Stimulated activated CD4-positive, alpha-beta T cell treated with anti-CD3 and anti-CD28 coated beads, TNF-alpha, amount 100 ng/mL, for 24 hours (primary cell): ENCODE measurements around the gene SALL4.
A peak's percentile ranks its signal among the peaks of the same experiment; 100 is the strongest.
"Not testable (repeated sequence)": the region's sequence is repeated elsewhere in the genome, so short reads cannot be mapped to it uniquely, and the experiment has no call there.

Experiments used
- DNase-seq, 3 experiments: peaks; one replicate each; pipeline ENCODE4 v3.0.0-alpha.2; 2020; ENCODE audit warnings: low read depth in 3 of 3

SALL4 gene

DNA sequence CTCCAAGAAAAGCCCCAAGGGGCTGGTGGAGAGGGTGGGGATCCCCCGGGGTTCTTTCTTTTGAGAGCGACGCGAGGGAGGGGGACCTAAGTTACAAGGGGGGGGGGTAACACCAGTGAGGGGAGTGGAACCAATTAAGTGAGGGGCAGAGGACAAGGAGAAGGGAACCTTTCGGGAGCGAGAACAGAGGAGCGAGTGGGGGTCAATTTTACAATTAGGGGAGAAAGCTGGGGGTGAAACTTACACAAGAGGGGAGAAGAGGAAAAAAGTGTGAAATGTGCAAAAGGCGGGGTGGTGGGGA, 548 bp downstream of the SALL4 start:
- no peak for DNase-seq

DNA sequence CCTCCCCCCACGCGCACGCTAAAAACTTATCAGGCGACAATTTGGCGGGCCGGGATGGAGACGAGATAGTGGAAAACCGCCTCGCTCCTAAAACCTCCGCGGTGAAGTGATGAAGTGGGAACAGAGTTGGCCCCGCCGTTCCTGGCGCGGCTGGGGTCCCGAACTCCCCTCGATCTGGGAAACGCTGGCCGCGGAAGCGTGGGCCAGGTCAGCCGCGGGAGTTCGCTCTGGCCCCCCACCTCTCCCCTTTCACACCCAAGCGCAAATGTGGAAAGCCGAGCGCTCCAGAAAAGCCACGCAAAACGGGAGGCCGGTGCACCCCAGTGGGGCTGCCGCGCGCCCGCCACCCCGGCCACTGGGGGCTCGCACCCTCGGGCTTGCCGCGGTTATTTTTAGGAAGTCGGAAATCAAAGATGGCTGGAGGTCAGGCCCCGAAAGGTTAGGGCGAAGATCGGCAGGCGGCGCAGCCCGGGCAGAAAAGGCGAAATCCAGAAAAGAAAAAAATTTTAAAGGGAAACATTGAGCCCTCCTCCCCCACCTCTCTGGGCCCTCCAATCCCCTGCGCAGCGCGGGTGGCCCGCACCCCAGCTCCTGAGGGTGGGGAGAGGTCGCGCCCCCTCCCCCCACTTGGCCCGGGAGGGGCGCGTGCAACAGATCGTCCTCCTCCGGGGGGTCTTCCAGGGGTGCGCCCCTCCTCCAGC, 1.0 kb downstream of the SALL4 start:
- DNase-seq: no peak

DNA sequence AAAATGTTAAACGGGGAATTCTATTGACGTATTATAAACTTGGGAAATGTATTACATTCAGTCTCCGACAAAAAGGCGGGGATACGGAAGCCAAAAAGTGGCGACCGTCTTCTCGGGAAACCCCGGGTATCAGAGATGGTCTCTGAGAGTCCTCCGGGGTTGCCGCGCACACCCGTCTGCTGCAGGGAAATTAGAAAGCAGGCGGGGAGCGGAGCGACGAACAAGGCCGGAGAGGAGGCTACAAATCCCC, 1.5 kb downstream of the SALL4 start:
- DNase-seq: no peak

DNA sequence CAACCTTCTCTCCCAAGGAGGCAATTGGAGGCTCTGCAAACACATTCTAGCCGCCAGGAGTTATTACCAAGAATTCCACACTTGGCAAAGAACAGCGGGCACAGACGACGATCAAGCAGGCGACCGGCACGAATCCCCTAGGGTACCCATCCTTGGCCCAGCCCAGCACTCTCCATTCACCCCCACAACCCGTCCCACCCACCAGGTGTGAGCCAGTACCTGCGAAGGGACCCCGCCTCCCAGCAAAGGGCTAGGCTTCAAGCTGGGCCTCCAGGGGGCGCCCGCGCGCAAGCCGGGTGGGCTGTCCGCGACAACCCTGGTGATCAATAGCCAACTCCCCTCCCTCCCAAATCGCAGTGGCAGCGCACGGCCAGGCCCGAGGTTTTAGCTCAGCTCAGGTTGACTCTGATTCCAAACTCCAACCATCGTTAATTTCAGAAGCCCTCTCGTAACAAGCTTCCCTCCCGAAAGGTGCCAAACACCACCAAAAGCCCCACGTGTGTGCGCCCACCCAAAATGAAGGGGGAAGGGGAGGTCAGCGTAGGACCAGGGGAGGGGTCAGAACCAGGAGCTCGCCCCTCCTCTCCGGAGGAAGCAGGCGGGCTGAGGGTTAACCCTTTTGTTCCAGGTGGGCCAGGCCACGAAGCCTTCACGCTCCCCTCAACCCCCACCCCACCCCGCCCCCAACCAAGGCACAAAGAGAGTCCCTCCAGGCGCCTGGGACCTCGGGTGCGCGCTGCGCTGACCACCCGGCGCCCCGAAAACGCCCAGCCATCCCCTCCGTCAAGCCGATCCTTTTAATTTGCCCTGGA, 2.1 kb downstream of the SALL4 start:
- peak; percentile 10 to 63 (median 38) for DNase-seq

DNA sequence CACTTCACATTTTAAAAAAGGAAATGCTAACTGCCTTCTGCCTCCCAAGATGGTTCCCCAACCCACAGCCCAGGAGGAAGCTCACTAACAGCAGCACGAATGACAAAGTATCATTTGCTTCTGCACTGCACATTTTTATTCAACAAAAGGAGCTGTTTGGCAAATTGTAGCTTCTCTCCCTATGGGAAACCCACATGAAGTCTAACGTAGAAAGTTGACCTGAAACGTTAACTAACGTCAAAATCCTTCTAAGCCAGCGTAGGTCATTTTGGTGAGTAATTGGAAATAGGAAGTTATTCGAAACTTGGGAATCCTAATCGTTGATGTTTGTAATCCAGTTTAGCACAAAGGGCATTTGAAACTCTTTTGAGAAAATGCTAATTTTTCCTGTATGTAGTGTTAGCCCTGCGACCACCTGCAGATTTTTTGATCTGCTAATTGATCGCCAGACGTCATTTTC, 2.9 kb downstream of the SALL4 start:
- DNase-seq: no peak

DNA sequence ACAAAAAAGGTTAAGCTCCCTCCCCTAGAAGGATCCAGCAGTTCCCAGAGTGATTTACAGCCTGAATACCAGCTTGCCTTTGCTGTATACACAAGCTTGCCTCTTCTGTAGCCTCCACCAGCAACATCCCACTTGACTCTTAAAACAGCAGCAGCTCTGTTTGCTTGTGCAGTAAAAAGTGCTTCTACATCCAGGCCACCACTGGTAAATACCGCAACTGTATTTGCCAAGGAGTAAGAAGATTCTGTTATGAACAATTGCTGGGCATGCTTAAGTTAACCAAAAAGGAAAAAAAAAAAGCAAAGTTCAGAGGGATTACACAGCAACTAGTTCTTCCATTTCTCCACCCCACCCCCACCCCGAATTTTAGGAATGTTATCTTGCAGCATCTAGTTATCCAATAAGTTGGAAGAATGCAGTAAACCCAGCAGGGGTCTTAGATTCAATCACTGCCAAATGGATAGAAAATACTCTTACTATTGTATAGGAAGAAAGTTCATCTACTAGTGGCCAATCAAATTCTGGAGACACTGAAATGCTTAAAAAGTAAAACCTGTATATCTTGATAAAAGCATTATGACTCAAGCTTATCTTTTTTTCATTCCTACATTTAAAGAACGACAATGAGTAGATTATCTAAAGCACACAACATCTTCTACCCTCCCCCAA, 4.8 kb downstream of the SALL4 start:
- DNase-seq: no peak

DNA sequence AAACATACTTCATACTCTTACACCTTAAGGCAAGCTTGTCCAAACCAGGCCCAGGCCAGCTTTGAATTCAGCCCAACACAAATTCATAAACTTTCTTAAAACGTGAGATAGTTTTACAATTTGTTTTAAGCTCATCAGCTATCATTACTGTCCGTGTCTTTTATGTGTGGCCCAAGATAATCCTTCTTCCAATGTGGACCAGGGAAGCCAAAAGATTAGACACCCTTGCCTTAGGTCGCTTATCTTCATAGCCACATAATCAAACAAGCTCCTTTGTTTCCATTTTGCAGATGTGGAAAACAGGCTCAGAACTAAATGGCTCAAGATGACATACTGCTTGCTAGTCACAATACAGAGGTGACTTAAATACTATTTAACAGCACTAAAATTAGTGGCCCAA, 6.0 kb downstream of the SALL4 start:
- DNase-seq: no peak

DNA sequence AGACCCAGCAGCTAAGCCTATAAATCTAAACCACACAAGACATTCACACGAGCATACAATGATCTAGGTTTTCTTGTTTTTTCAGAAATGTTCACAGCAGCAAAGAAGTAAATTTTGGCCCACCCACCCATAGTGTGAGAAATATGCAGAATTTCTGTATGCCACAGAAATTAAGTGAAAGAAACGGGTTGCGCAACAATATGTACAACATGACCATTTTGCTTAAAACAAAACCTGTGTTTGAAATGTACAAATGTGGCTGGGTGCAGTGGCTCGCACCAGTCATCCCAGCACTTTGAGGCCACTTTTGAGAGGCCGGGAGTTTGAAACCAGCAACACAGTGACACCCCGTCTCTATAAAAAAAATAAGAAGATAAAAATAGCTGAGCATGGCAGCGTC, 9.4 kb downstream of the SALL4 start:
- DNase-seq: no peak

DNA sequence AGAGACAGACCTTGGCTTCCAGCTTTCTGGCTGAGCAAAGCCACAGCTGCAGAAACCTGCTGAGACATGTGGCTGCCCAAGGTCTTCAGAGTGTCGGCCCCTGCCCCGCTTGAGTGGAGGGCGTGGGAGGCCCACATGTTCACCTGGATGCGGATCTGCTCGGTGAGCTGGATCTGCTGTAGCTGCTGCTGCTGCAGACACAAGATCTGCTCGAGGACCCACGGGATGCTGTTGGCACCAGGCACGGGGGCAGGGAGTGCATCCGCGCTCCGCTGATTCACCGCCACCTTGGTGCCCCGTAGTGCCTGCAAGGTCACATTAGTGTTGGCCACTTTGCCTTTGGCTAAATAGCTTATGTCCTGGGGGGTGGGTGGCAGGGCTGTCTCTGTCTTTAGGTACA, 10.7 kb downstream of the SALL4 start:
- DNase-seq: no peak

DNA sequence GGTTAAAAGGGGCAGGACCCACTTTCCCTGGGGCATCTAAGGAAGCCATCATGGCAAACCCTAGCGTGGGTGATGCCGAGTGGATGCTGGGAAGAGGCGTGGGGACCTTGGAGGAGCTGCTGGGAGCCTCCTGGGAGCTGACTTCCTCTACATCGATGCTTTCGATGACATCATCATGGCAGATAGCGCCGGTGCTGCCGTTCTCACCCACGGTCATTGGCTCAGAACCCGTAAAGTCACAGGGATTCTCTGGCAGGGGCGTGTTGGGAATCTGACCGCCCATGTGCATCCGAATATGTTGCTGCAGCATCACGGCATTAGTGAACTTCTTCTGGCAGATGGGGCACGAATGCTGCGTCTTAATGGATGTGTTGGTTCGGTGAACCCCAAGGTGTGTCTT, 12.1 kb downstream of the SALL4 start:
- no peak for DNase-seq

DNA sequence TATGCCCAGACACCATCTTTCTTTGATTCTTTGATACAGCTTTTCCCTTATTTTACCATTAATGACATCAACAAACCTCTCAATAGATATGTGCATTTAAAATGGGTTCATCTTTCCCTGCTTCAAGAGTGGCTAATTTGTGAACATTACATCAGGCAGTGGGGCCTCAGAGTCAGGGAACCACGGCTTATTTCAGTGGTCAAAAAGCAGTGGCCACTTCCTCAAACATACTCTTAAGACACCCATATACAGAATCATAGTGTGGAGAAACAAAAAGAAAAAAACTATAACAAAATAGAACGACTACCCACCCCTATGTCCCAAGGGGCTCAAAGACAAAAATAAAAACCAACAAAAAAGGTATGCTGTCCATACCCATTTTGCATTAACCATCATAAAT, 12.9 kb downstream of the SALL4 start:
- DNase-seq: no peak

DNA sequence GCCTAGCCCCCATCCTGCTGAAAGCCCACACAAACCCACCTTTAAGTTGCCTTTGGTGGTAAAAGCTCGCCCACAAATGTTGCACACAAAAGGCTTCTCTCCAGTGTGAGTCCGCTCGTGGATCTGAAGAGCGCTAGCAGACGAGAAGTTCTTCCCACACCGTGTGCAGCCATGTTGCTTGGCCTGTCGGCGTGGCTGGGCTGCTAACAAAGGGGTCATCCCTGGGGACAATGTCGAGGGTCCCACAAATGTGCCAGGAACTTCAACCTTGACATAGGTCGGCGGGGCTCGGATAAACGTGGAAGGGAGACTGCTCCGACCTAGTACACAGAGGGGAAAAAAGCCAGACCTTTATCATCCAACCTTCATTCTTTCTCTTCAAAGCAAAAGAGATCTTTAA, 13.5 kb downstream of the SALL4 start:
- no peak for DNase-seq

DNA sequence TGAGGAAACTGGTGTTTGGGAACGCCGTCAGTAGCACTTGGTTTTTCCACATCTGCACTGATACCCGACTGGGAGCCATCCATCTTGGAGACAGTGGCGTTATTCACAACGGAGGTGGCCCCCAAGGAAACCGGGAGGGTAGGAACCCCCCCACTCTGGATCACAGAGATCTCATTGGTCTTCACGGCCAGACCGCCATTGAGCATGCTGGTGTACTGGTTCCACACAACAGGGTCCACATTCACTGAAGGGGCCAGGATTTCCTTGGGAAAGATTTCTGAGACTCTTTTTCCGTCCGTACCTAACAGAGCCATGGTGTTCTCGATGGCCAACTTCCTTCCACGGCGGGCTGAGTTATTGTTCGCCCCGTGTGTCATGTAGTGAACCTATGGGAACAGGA, 18.0 kb downstream of the SALL4 start:
- DNase-seq: no peak

DNA sequence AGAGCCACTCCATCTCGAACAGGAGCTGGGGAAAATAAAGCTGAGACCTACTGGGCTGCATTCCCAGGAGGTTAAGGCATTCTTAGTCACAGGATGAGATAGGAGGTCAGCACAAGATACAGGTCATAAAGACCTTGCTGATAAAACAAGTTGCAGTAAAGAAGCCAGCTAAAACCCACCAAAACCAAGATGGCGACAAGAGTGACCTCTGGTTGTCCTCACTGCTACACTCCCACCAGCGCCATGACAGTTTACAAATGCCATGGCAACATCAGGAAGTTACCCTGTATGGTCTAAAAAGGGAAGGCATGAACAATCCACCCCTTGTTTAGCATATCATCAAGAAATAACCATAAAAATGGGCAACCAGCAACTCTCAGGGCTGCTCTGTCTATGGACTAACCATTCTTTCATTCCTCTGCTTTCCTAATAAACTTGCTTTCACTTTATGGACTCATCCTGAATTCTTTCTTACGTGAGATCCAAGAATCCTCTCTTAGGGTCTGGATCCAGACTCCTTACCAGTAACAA, 24.0 kb downstream of the SALL4 start:
- DNase-seq: not testable (repeated sequence)

DNA sequence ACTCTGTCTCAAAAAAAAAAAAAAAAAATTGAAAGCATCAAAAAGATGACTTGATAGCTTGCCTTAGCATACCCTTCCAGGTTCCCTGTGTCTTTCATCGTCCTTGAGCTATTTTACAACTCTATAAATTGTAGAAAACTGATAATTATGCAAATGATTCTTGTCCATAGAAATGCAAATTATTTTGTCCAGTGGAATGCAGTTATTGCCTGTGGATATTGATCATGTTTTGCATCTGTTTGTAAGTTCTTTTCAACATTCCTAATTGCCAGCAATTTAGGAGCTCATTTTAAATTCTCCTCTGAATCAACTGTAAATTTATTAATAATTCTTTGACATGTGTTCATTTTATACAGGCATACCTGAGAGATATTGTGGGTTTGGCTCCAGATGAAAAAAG, 27.1 kb downstream of the SALL4 start:
- DNase-seq: no peak

DNA sequence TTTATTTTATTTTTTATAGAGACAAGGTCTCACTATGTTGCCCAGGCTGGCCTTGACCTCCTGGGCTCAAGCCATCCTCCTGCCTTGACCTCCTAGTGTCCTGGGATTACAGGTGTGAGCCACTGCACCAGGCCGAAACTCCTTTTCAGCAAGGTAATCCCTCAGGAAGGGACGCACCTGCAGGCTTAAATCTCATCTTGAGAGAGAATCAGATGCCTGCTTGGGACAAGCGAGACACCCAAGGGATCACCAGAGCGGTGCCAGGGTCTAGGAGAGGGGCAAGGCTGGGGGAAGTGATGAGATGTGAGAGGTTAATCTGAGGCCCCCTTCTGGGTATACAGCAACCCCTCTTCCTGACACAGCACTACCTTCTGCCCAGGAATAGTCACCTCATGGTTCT, 30.1 kb downstream of the SALL4 start:
- DNase-seq: no peak

DNA sequence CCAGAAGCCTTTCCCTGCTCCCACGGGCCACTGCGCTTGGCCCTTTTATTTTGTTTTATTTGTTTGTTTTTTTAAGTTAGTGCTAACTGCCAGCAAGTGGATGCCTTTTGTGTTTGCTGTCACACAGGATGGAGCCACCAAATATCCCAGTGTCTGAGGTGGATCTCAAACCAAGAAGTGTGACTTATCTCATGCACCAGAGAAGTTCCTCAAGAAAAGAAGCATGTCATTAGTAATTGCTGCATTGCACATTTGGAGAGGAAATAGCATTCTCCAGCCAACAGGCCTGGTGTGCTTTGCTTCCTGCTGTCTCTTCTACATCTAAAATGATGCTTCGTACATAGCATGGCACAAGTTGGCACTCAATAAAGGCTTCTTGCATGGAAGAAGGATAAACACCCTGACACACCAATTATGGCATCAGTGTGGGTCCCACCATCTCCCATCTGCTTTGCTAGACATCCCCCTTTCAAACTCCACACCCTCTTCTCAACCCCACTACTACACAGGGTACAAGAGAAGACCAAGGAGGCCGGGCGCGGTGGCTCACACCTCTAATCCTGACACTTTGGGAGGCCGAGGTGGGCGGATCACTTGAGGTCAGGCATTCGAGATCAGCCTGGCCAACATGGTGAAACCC, 32.2 kb downstream of the SALL4 start:
- DNase-seq: no peak

DNA sequence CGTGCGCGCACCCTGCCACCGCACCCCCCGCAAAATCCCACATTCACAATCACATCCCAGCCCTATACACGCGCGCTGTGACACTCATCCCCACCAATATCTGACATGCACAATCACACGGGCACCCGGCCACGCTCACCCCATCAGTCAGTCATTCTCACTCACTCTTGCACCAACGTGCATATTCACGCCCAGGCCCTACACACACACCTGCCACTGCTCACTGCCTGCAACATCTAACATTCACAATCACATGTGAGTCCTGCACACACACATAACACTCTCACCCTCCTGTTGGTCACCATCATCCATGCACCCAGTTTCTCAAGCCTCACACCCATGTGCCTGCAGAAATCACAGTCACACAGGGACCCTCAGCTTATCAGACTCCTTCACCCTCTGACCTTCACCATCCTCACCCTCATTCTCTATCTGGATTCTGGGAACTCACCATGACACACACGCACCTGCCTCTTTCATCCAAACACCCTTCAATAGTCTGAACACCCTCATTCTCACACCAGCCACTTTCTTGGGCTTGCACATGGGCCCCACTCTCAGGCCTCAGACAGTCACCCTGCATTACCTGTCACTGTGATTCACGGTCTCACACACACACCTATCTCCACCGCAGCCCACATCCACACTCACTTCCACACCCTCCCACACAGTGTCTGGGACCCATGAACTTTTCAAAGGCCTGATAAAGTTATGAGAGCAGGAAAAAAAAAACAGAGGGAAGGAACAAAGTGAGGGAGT, 33.4 kb downstream of the SALL4 start:
- DNase-seq: peak in 1 of 3 experiments; percentile 9

DNA sequence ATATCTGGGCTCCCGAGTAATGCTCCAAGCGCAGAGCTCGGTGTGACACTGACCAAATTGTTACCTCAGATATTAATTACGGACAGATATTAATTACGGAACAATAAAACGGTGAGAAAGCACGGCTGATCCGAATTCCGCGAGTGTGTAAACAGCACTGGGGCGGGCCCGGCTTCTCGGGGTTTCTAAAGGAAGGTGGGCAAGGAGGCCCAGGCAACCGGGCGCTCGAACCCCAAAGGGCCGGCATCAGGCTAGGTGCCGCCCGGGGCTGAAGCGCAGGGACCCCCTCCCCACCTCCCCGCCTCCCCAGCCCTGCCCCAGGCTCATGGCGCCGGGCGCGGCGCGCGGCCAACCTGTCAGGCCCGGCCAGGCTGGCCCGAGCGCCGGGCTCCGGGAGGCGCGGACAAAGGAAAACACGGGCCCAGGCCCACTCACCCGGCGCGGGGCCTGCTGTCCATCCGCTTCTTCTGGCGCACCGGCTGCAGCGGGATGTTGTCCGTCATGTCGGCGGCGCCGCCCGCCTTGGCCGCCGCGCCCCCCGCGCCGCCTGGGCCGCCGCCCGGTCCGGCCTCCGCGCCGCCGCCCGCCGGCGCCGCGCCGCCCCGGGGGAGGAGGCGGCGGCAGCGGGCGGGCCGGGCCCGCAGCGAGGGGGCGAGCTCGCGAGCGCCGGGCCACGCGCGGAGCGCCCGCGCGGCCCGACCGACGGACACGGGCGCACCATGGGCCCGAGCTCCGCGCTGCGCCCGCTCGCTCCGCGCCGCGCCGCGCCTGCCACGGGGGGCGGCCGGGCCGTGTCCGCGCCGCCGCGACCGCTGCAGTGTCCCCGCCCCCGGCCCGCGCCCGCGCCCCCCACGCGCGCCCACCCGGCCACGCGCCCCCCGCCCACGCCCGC, 34.2 kb downstream of the SALL4 start, which contains the start of gene ATP9A:
Gene ATP9A, minus strand, starts transcription at position 524 of the 892 bp plus-strand sequence. Its CDS starts 21 bp downstream, at position 503.
- DNase-seq: no peak
